SK-N-DZ (cell line): ENCODE results near the gene REEP2.
"Not testable (repeated sequence)": the region's sequence is repeated elsewhere in the genome, so short reads cannot be mapped to it uniquely, and the experiment has no call there.

ENCODE experiments used
- DNase-seq: peaks from one replicate; pipeline ENCODE4 v3.0.0-alpha.2; 2015; ENCODE audit warnings: low spot score

REEP2 gene

DNA sequence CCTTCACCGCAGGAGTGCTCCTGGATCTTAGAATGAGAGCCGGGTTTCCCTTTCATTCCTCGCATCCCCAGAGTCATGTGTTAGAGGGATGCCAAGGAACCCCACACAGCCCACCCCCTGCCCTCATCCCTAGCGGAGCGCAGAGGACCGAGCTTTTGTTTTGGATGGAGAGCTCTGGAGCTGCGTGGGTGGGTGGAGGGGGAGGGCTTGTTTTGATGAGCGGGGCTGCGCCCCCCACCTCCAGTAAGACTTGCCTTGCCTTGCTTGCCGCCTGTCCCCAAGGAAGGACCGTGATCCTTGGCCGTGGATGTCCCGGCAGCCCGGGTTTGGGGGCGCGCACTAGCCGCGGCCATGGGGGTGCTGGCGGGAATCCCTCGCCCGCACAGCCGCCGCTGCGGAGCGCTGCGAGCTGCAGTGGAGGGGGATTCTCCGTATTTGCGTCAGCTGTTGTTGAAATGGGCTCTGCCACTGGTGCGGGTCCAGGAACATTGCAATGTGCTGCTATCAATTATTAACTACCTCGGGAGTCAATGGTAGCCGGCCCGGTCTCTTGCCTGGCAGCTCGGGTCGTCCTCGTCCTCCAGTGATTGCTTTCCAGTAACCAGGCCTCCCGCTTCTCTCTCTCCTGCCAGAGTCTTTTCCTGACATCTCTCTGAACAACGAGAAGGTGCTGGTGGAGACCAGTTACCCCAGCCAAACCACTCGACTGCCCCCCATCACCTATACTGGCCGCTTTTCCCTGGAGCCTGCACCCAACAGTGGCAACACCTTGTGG lies 27.5 kb downstream of the REEP2 start:
- no peak for DNase-seq

DNA sequence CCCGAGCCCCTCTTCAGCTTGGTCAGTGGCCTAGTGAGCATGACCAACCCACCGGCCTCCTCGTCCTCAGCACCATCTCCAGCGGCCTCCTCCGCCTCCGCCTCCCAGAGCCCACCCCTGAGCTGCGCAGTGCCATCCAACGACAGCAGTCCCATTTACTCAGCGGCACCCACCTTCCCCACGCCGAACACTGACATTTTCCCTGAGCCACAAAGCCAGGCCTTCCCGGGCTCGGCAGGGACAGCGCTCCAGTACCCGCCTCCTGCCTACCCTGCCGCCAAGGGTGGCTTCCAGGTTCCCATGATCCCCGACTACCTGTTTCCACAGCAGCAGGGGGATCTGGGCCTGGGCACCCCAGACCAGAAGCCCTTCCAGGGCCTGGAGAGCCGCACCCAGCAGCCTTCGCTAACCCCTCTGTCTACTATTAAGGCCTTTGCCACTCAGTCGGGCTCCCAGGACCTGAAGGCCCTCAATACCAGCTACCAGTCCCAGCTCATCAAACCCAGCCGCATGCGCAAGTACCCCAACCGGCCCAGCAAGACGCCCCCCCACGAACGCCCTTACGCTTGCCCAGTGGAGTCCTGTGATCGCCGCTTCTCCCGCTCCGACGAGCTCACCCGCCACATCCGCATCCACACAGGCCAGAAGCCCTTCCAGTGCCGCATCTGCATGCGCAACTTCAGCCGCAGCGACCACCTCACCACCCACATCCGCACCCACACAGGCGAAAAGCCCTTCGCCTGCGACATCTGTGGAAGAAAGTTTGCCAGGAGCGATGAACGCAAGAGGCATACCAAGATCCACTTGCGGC lies 28.2 kb downstream of the REEP2 start:
- no peak for DNase-seq

DNA sequence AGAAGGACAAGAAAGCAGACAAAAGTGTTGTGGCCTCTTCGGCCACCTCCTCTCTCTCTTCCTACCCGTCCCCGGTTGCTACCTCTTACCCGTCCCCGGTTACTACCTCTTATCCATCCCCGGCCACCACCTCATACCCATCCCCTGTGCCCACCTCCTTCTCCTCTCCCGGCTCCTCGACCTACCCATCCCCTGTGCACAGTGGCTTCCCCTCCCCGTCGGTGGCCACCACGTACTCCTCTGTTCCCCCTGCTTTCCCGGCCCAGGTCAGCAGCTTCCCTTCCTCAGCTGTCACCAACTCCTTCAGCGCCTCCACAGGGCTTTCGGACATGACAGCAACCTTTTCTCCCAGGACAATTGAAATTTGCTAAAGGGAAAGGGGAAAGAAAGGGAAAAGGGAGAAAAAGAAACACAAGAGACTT lies 28.9 kb downstream of the REEP2 start:
- no peak for DNase-seq

DNA sequence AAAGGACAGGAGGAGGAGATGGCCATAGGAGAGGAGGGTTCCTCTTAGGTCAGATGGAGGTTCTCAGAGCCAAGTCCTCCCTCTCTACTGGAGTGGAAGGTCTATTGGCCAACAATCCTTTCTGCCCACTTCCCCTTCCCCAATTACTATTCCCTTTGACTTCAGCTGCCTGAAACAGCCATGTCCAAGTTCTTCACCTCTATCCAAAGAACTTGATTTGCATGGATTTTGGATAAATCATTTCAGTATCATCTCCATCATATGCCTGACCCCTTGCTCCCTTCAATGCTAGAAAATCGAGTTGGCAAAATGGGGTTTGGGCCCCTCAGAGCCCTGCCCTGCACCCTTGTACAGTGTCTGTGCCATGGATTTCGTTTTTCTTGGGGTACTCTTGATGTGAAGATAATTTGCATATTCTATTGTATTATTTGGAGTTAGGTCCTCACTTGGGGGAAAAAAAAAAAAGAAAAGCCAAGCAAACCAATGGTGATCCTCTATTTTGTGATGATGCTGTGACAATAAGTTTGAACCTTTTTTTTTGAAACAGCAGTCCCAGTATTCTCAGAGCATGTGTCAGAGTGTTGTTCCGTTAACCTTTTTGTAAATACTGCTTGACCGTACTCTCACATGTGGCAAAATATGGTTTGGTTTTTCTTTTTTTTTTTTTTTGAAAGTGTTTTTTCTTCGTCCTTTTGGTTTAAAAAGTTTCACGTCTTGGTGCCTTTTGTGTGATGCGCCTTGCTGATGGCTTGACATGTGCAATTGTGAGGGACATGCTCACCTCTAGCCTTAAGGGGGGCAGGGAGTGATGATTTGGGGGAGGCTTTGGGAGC lies 29.5 kb downstream of the REEP2 start:
- no peak for DNase-seq

- no peak for DNase-seq
These were observed 30.2 kb downstream of the REEP2 start for GRCh38 chr5:138468966-138469539.

GRCh38 chr5:138469540-138470321 lies 30.9 kb downstream of the REEP2 start:
- peak; percentile 17 for DNase-seq

DNA sequence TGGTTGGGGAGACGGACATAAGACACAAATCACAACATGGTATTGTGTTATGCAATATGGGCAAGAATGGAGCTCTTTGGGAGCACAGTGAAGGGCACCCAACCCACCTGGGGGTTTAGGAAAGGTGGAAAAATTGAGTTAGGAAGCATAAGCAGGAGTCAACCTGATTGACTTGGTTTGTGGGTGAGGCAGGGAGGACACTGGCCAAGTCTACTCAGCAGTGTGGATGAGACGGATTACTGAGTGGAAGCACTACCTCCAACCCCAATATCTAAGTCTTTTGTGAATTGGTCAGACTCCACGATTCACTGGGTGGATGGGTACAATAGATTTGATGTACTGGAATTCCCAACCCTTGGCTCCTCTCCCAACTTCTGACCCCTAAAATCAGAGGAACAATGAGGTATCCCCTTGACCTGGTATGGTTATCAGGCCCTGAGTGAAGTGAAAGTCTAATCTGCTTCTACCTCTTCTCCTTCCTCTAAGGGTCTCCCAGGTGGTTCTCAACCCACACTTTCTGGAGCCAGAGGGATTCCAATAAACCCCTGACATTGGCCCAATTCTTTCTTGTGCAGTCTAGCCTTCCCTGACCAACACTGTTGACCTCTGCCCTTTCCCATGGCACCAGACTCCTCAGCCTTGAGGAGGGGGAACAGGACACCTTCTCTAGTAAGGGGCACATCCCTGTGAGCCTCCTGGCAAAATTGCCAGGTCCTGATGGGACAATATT lies 31.6 kb downstream of the REEP2 start:
- DNase-seq = no peak

- DNase-seq = no peak
These were observed 32.1 kb downstream of the REEP2 start for GRCh38 chr5:138471052-138471361.

- no peak for DNase-seq
These were observed 33.5 kb downstream of the REEP2 start for GRCh38 chr5:138472353-138472752.

DNA sequence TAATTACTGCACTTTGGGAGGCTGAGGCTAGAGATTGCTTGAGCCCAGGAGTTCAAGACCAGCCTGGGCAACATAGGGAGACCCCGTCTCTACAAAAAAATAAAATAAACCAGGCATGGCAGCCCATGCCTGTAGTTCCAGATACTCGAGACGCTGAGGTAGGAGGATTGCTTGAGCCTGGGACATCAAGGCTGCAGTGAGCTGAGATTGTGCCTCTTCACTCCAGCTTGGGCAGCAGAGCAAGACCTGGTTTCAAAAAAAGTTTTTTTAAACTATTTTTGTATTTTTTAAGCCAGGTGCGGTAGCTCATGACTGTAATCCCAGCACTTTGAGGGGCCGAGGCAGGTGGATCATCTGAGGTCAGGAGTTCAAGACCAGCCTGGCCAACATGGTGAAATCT lies 34.3 kb downstream of the REEP2 start:
- not testable (repeated sequence) for DNase-seq

GRCh38 chr5:138476918-138477317 lies 38.1 kb downstream of the REEP2 start:
- no peak for DNase-seq

DNA sequence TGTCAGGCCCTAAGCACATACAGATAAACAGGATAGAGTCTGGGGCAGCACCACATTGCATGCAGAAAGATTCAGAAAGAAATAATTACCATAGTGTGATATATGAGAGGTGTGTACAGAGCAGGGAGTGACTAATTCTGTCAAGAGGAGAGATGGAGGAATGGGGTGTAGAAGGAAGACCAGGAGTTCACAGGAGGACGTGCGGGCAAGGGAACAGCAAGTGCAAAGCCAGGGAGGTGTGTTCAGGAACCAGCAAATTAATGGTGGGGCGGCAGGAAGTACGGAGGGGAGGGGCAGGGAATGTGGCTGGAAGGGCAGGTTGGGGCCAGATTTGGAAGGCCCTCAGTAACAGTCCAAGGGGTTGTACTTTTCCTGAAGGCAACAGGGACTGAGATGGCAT lies 43.8 kb downstream of the REEP2 start:
- no peak for DNase-seq

DNA sequence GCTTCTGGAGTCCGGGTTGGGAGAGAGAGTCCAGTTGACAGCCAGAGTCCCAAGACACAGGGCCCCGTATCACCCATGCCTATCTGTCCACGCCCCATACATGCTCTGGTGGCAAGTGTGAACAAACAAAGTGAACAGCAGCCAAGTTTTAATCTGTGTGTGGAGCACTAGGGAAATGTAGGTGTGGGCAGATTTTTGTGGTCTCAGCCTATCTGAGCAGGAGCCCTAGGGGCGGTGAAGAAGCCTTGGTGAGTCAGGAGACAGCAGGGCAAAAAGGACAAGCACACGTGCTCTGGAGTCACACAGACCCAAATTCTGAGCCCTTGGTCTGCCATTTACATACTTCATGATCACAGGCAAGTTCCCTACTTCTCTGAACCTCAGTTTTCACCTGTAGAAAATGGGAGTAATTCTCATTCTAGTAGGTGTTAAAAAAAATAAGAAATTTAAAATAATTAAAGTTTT lies 49.7 kb downstream of the REEP2 start:
- DNase-seq = no peak

- no peak for DNase-seq
These were observed 50.8 kb downstream of the REEP2 start for GRCh38 chr5:138489683-138490061.

GRCh38 chr5:138490648-138491283 lies 51.9 kb downstream of the REEP2 start:
- DNase-seq = no peak

DNA sequence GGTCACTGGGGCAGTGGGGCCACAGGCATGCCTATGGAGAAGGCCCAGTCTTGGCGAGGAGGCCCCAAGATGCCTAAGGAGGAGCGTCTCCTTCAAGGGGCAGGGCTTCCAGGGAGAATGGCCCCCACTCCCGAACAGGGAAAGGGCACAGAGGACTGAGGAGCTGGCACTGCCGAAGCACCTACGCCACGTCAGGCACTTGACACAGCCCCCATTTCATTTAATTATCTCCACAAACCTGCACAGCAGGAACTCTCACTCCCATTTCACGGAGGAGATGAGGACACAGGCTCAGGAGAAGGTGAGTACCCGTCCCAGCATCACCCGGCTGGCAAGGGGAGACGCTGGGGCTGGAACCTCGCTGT lies 52.4 kb downstream of the REEP2 start:
- DNase-seq = peak; percentile 15

- peak; percentile 47 for DNase-seq
These were observed 53.1 kb downstream of the REEP2 start for GRCh38 chr5:138491669-138492559.

GRCh38 chr5:138492560-138493045 lies 53.7 kb downstream of the REEP2 start:
- peak; percentile 32 for DNase-seq

DNA sequence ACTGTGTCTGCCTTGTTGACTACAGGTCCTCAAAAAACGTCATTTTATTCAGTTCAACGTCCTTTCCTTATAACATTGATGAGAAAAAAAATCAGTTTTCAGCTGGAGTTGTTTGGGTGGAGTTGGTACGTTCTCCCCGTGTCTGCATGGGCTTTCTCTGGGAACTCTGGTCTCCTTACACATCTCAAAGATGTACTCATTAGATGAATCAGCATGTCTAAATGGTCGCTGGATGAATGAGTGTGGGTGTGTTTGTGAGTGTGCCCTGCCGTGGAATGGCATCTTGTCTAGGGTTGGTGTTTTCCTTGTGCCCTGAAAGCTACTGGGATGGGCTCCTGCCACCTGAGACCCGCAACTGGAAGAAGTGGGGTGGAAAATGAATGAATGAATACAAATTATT lies 56.5 kb downstream of the REEP2 start:
- no peak for DNase-seq
